Measurements from ENCODE around the gene LRRC8A. TPM values are rescaled to one million over a fixed set of nuclear protein-coding genes. Genes with fewer than 3 reads are reported as not detected.
"Not testable (repeated sequence)": the region's sequence is repeated elsewhere in the genome, so short reads cannot be mapped to it uniquely, and the experiment has no call there.

The LRRC8A gene
- total RNA-seq, 1 donor: 62.2 TPM

DNA sequence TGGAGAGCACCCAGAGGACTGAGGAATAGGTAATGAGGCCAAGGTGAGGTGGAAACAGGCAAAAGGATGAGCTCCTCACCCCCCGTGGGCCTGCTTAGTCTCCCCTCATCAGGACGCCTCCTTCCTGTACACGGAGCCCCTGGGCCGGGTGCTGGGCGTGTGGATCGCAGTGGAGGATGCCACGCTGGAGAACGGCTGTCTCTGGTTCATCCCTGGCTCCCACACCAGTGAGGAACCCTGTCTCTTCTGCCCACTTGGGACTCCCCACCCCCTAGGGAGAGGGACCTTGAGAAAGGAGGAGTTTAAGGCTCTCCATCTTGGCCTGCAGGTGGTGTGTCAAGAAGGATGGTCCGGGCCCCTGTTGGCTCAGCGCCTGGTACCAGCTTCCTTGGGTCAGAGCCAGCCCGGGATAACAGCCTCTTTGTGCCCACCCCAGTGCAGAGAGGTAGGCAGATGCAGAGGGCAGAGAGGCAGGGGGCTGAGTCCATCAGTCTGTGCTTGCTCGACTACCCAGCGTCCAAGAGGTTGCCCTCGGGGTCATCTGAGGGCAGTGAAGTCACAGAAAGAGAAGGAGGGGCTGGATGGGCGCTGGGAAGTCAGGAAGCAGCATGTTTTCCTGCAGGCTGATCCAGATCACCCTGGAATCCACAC is 58.5 kb downstream of the LRRC8A start:
- TF ChIP-seq, protein P1, sequence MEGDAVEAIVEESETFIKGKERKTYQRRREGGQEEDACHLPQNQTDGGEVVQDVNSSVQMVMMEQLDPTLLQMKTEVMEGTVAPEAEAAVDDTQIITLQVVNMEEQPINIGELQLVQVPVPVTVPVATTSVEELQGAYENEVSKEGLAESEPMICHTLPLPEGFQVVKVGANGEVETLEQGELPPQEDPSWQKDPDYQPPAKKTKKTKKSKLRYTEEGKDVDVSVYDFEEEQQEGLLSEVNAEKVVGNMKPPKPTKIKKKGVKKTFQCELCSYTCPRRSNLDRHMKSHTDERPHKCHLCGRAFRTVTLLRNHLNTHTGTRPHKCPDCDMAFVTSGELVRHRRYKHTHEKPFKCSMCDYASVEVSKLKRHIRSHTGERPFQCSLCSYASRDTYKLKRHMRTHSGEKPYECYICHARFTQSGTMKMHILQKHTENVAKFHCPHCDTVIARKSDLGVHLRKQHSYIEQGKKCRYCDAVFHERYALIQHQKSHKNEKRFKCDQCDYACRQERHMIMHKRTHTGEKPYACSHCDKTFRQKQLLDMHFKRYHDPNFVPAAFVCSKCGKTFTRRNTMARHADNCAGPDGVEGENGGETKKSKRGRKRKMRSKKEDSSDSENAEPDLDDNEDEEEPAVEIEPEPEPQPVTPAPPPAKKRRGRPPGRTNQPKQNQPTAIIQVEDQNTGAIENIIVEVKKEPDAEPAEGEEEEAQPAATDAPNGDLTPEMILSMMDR (IDR thresholded peaks at IDR 0.05; ENCODE audit: insufficient read depth, low read depth, low read length): no peak
- no peak overlapping the region for H3K4me3 ChIP-seq (ENCODE audit: low read depth, low read length)
- DNase-seq (ENCODE audit: low read depth): no peak

DNA sequence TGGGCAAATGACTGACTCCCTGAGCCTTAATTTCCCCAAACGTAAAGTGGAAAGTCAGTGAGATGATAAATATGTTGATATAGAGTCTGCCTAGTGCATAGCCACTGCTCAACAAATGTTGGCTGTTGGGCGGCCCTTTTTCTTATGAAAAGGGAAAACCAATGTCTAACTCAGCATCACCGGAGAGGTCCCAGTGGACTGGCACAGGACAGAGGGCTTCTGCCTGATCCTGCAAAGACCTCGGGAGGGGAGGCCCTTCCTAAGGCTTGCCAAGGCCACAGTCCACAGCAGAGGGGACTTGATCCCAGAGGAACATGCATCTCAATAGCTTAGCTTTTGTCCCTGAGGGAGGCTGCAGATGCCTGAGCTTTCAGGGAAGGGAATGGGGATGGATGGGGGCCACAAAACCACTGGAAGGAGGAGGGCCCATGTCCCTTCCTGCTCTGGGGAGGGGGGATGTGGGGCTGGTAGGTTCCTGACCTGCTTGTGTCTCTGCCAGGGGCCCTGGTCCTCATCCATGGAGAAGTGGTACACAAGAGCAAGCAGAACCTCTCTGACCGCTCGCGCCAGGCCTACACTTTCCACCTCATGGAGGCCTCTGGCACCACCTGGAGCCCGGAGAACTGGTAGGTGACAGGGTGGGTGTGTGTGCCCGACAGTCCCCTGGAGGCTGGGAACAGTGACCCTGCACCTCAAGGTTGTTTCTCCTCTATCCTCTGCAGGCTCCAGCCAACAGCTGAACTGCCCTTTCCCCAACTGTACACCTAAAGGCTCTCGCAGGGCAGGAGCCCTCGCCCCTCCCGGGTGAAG is 59.2 kb downstream of the LRRC8A start:
- no peak for DNase-seq (ENCODE audit: low read depth)
- TF ChIP-seq, protein P1 (IDR thresholded peaks at IDR 0.05; ENCODE audit: insufficient read depth, low read depth, low read length): no peak
- H3K4me3 ChIP-seq (ENCODE audit: low read depth, low read length): no peak overlapping the region

DNA sequence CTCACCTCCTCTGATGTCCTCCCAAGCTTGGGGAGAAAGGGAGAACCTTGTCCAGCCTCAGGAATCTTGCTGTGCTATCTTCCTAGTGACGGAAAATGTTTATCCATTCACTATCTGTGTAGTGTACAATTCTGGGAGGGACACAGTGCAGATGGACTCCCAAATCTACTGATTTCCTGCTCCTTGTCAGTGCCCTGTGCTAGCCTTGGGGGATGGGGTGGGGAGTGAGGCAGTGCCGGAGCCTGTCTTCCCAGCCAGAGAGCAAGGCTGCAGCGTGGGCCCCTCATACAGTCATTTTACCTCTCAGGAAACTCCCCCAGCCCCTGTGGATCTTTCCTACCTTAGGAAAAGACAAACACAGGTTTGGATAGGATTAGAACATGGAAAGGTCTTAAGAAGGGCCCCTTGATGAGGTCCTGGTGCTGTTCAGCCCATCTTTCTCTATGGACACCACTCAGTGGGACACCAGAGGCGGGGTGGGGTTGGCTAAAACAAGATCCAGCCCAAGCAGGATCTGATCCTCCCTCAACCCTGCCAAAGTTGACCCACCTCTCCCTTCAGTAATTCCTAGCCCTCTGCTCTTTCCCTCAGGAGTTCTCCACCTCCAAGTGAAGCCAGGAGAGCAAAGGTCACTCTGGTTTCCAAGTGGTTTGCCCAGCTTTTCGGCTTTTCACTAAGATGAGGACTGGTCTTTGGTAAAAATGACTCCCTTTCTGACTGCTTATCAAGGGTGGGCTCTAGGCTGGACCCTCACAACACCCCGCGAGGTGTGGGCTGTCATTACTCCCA is 62.1 kb downstream of the LRRC8A start:
- no peak overlapping the region for H3K4me3 ChIP-seq (ENCODE audit: low read depth, low read length)
- TF ChIP-seq, protein P1 (IDR thresholded peaks at IDR 0.05; ENCODE audit: insufficient read depth, low read depth, low read length): no peak

DNA sequence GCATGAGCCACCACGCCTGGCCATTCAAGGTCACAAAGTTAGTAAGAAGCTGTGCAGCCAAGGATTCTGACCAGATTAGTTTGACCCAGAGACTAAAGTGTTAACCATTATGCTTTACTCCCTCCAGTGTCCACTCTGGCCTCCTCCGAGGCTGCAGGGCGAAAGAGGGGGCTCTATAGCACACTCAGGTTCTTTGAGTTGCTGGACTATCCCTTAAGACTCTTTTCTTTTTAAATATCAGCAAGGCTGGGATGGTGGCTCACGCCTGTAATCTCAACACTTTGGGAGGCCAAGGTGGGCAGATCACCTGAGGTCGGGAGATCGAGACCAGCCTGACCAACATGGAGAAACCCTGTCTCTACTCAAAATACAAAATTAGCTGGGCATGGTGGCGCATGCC is 63.0 kb downstream of the LRRC8A start:
- DNase-seq (ENCODE audit: low read depth): not testable (repeated sequence)

More for the DNA sequence above, 62.1 kb downstream of the LRRC8A start:
- peak; percentile 30 for DNase-seq (ENCODE audit: low read depth)

DNA sequence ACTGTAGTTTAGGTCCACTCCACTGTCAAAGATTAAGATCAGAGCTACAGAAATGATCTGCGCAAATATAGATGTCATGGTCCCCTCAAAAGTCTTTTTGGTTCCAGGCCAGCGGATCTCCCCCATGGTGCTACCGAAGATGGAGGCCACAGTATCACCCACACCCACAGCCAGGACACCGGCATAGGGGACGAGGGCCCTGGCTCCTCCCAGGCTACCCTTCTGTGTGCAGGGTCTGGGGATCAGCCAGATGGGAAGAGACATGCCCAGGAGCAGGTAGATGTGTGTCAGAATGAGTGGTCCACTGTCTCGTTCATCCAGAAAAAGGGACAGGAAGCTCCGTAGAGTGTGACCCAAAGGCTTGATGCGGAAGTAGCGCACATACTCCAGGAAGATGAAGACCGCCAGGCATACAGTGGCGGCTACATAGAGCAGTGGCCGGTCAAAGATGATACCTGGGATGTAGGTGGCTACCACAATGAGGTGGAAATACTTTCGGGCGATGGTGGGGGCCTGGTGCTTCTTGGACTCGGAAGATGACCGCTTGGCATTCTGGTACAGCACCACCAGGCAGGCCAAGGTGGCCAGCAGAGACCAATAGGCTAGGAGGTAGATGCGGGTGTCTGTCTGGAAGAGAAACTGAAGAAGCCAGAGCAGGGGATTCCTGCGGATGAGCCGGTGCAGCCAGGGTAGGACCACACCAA is 64.0 kb downstream of the LRRC8A start:
- no peak overlapping the region for H3K4me3 ChIP-seq (ENCODE audit: low read depth, low read length)
- DNase-seq (ENCODE audit: low read depth): no peak
- TF ChIP-seq, protein P1 (IDR thresholded peaks at IDR 0.05; ENCODE audit: insufficient read depth, low read depth, low read length): no peak

More for the DNA sequence above, 63.0 kb downstream of the LRRC8A start:
- H3K4me3 ChIP-seq (ENCODE audit: low read depth, low read length): not testable (repeated sequence)

DNA sequence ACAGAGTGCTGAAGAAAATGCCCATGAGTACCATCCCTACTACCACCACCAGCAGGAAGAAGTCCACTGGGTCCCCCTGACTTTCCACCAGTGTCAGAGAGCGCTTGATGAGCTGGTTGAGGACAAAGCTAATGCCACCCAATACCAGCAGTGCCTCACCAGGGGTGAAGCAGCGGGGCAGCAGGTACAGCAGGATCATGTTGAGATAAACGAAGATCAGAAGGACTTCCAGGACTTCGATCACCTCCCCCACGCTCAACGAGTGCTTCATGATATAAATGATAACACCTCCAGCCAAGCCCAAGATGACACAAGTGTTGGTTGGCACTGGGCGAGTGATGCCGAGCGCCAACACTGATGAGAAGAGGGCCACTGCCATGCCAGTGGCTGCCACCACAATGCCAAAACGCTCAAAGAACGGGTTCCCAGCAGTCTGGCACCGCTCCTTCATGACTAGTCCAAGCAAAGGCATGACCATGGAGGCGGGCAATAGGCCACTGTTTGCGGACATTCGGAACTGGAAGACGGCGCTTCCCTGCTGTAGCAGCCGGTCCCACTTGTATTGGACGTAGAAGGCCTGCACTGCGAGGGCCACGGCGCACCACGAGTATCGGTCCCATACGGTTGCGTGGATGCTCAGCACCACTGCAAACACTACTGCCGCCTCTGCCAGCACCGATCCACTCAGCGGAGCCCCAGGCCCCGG is 64.8 kb downstream of the LRRC8A start:
- peak; percentile 21 for DNase-seq (ENCODE audit: low read depth)
- H3K4me3 ChIP-seq (ENCODE audit: low read depth, low read length): peak overlapping the region; percentile 97
- TF ChIP-seq, protein P1 (IDR thresholded peaks at IDR 0.05; ENCODE audit: insufficient read depth, low read depth, low read length): no peak

All from fibroblast of villous mesenchyme (primary cell).